Motor neuron (in vitro differentiated cells): ENCODE data around the gene PNMA1. TPM values are rescaled to one million over a fixed set of nuclear protein-coding genes. Genes with fewer than 3 reads are reported as not detected.
A peak's percentile ranks its signal among the peaks of the same experiment; 100 is the strongest.

Source experiments
- ATAC-seq, 8 experiments: fragments of 200-7000 bp; cut with Tn5 transposase; replicated peaks in 6 of 8; 2 replicates each; pipeline ENCODE4 v1.8.0; 2021; ENCODE audit warnings: mild to moderate bottlenecking in 8 of 8, moderate library complexity in 8 of 8
- H3K27ac ChIP-seq, 2 donors: fragments of 250-450 bp; sonication (Bioruptor Pico); 2 replicates each; pipeline ENCODE4 v1.9.0; 2021; ENCODE audit warnings: antibody characterized with exemption in 2 of 2, mild to moderate bottlenecking in 2 of 2, moderate library complexity in 1 of 2
- H3K4me1 ChIP-seq, 2 donors: fragments of 250-450 bp; sonication (Bioruptor Pico); replicated peaks in 1 of 2; 2 replicates each; pipeline ENCODE4 v1.6.1; 2021; ENCODE audit warnings: antibody characterized with exemption in 2 of 2, mild to moderate bottlenecking in 2 of 2, moderate library complexity in 1 of 2
- H3K4me3 ChIP-seq, 5 donors: fragments of 250-450 bp; sonication (Bioruptor Pico); 2 replicates each; pipeline ENCODE4 v1.9.0; 2021; ENCODE audit warnings: antibody characterized with exemption in 5 of 5, mild to moderate bottlenecking in 5 of 5, moderate library complexity in 4 of 5
- WGBS, 10 experiments: fragments of 450-650 bp; shearing (Covaris generic); methylation state at CpG; one replicate each; pipeline ENCODE4 v1.0.0; 2022; 5-methylcytosine and 5-hydroxymethylcytosine counted together
- in situ Hi-C, 9 experiments: fragments of 400-800 bp; cut with MboI; loops; one replicate each; pipeline ENCODE4 v1.15.0; 2021; ENCODE audit warnings: low sequenced_read_pairs in 9 of 9, low pct_unique_long_range_greater_than_20kb in 2 of 9; ENCODE audit not compliant: unreplicated experiment in 9 of 9
- total RNA-seq, 8 experiments: library from RNA; unstranded; fragments of 300-600 nt; gene quantifications; 2 replicates each; pipeline versions ENCODE4 v1.2.3 to v1.2.4, GENCODE V29; 2022

PNMA1 gene
- total RNA-seq, 8 experiments from 2014 or later: 16.7 to 102 (median 50.9) TPM

GRCh38 chr14:73685328-73685727 lies 28.9 kb downstream of the PNMA1 start:
- 81 to 98% (median 96%) methylated on average over 4 to 9 of the region's 9 CpGs; no CpG with 5 or more reads in 1 of the 10 experiments for WGBS, 10 experiments
- no peak overlapping the region for H3K27ac ChIP-seq
- H3K4me1 ChIP-seq: no peaks in the 10 kb centered on the region
- no peak overlapping the region for H3K4me3 ChIP-seq
- ATAC-seq: no peak
- in situ Hi-C loops: no loop called here

GRCh38 chr14:73684627-73685026 lies 29.6 kb downstream of the PNMA1 start:
- Histone ChIP-seq H3K4me3 (no peak overlapping the region), H3K4me1 (no peaks in the 10 kb centered on the region), H3K27ac (no peak overlapping the region)
- in situ Hi-C loops: no loop called here
- 65 to 100% (median 92%) methylated on average over 1 to 5 of the region's 5 CpGs; no CpG with 5 or more reads in 3 of the 10 experiments for WGBS, 10 experiments
- ATAC-seq: no peak

GRCh38 chr14:73680821-73681220 lies 33.4 kb downstream of the PNMA1 start:
- in situ Hi-C loops: no loop called here
- 83 to 100% (median 93%) methylated on average over 1 to 5 of the region's 5 CpGs for WGBS, 10 experiments

GRCh38 chr14:73678698-73679097 lies 35.5 kb downstream of the PNMA1 start:
- in situ Hi-C loops: no loop called here
- Histone ChIP-seq H3K27ac (no peak overlapping the region), H3K4me1 (no peaks in the 10 kb centered on the region), H3K4me3 (no peak overlapping the region)
- WGBS, 10 experiments: 53 to 100% (median 96%) methylated on average over 2 to 4 of the region's 4 CpGs; no CpG with 5 or more reads in 2 of the 10 experiments
- peak in 3 of 8 experiments; percentile 51 to 98 (median 62) for ATAC-seq

More at GRCh38 chr14:73680821-73681220, 33.4 kb downstream of the PNMA1 start:
- Histone ChIP-seq H3K4me3 (no peak overlapping the region), H3K27ac (no peak overlapping the region), H3K4me1 (no peaks in the 10 kb centered on the region)
- no peak for ATAC-seq

- 94 to 100% (median 100%) methylated on average over 1 to 3 of the region's 3 CpGs; no CpG with 5 or more reads in 1 of the 10 experiments for WGBS, 10 experiments
Observed at GRCh38 chr14:73674986-73675385, 39.2 kb downstream of the PNMA1 start.

GRCh38 chr14:73667854-73668253 lies 46.3 kb downstream of the PNMA1 start:
- H3K4me3 ChIP-seq: no peak overlapping the region
- ATAC-seq: peak in 2 of 8 experiments; percentile 69 to 90
- no peaks in the 10 kb centered on the region for H3K4me1 ChIP-seq
- no peak overlapping the region for H3K27ac ChIP-seq
- WGBS, 10 experiments: 38 to 100% (median 87%) methylated on average over 1 to 3 of the region's 3 CpGs
- in situ Hi-C loops: no loop called here

More at GRCh38 chr14:73674986-73675385, 39.2 kb downstream of the PNMA1 start:
- no peak overlapping the region for H3K4me3 ChIP-seq
- H3K27ac ChIP-seq: no peak overlapping the region
- no peaks in the 10 kb centered on the region for H3K4me1 ChIP-seq
- in situ Hi-C loops: no loop called here
- no peak for ATAC-seq

- no peak overlapping the region for H3K27ac ChIP-seq
- in situ Hi-C loops: no loop called here
Observed at GRCh38 chr14:73666583-73666982, 47.6 kb downstream of the PNMA1 start.

GRCh38 chr14:73665130-73665529 lies 49.1 kb downstream of the PNMA1 start:
- ATAC-seq: no peak
- Histone ChIP-seq H3K4me3 (no peak overlapping the region), H3K4me1 (no peaks in the 10 kb centered on the region), H3K27ac (no peak overlapping the region)
- WGBS, 10 experiments: 50 to 100% (median 88%) methylated on average over 1 to 2 of the region's 2 CpGs; no CpG with 5 or more reads in 3 of the 10 experiments
- in situ Hi-C loops: no loop called here

More at GRCh38 chr14:73666583-73666982, 47.6 kb downstream of the PNMA1 start:
- WGBS, 10 experiments: 73 to 100% (median 91%) methylated on average over 2 to 5 of the region's 5 CpGs
- ATAC-seq: no peak
- Histone ChIP-seq H3K4me1 (no peaks in the 10 kb centered on the region), H3K4me3 (no peak overlapping the region)

- Histone ChIP-seq H3K4me1 (no peaks in the 10 kb centered on the region), H3K27ac (no peak overlapping the region), H3K4me3 (no peak overlapping the region)
- peak in 1 of 8 experiments; percentile 49 for ATAC-seq
- in situ Hi-C loops: no loop called here
Observed at GRCh38 chr14:73663548-73664212, 50.5 kb downstream of the PNMA1 start.

GRCh38 chr14:73662487-73662943 lies 51.7 kb downstream of the PNMA1 start:
- Histone ChIP-seq H3K27ac (no peak overlapping the region), H3K4me3 (no peak overlapping the region), H3K4me1 (no peaks in the 10 kb centered on the region)
- peak in 3 of 8 experiments; percentile 98 to 100 (median 99) for ATAC-seq
- in situ Hi-C loops: no loop called here
- WGBS, 10 experiments: 11 to 100% (median 75%) methylated on average over 1 of the region's 1 CpG; no CpG with 5 or more reads in 4 of the 10 experiments

GRCh38 chr14:73661872-73662271 lies 52.3 kb downstream of the PNMA1 start:
- in situ Hi-C loops: no loop called here
- no peak overlapping the region for H3K27ac ChIP-seq
- no peak for ATAC-seq
- H3K4me1 ChIP-seq: no peaks in the 10 kb centered on the region
- WGBS, 10 experiments: 33 to 100% (median 88%) methylated on average over 2 of the region's 2 CpGs
- no peak overlapping the region for H3K4me3 ChIP-seq
